Vagina (tissue), 2 donors: ENCODE results near the gene ATP8A1.

Source experiments
- CTCF ChIP-seq, 3 experiments: fragments of 450-650 bp in 2 of 3; fragments of 200-600 bp in 1 of 3; sonication (generic) in 1 of 3; IDR thresholded peaks; one replicate each; pipeline ENCODE4 v1.5.1; 2017 to 2019; ENCODE audit warnings: antibody characterized with exemption in 3 of 3, mild to moderate bottlenecking in 2 of 3, moderate library complexity in 2 of 3
- POLR2A ChIP-seq, 2 donors: fragments of 450-650 bp; IDR thresholded peaks; one replicate each; pipeline ENCODE4 v1.6.1; 2017; ENCODE audit warnings: antibody characterized with exemption in 2 of 2, mild to moderate bottlenecking in 2 of 2, moderate library complexity in 2 of 2
- POLR2AphosphoS5 ChIP-seq, 2 donors: sonication (generic); formaldehyde crosslinking; IDR thresholded peaks; one replicate each; pipeline ENCODE4 v1.9.0; 2017; ENCODE audit warnings: antibody characterized with exemption in 2 of 2, mild to moderate bottlenecking in 2 of 2, low read depth in 1 of 2; ENCODE audit not compliant: insufficient read depth in 1 of 2

- TF ChIP-seq CTCF (IDR thresholded peaks at IDR 0.05) = no peak
- no peak for TF ChIP-seq POLR2AphosphoS5 (IDR thresholded peaks at IDR 0.05; ENCODE audit: insufficient read depth in 1 of 2, low read depth in 1 of 2)
- TF ChIP-seq POLR2A (IDR thresholded peaks at IDR 0.05) = no peak
Measured at GRCh38 chr4:42702895-42703294, 46.0 kb upstream of the ATP8A1 start.
